HepG2 (cell line): ENCODE measurements around the gene COMT. TPM values are rescaled to one million over a fixed set of nuclear protein-coding genes. Genes with fewer than 3 reads are reported as not detected.
A peak's percentile ranks its signal among the peaks of the same experiment; 100 is the strongest.

Source experiments
- ATM ChIP-seq: fragments of 450-650 bp; IDR thresholded peaks from 2 replicates; pipeline ENCODE4 v1.7.1; 2017; ENCODE audit warnings: mild to moderate bottlenecking, borderline replicate concordance
- CBX1 ChIP-seq: IDR thresholded peaks from one replicate; pipeline ENCODE4 v1.6.1; 2016; ENCODE audit warnings: antibody characterized with exemption, low read depth
- DZIP1 ChIP-seq: sonication (generic); formaldehyde crosslinking; IDR thresholded peaks from 2 replicates; pipeline ENCODE4 v1.5.0; 2020; ENCODE audit warnings: mild to moderate bottlenecking, missing genetic modification reagents
- ELF1 ChIP-seq: sonication (generic); formaldehyde crosslinking; IDR thresholded peaks from 2 replicates; pipeline ENCODE4 v1.4.0; 2020; ENCODE audit warnings: missing genetic modification reagents
- JUNB ChIP-seq: sonication (generic); formaldehyde crosslinking; IDR thresholded peaks from 2 replicates; pipeline ENCODE4 v1.8.0; 2022; ENCODE audit warnings: missing genetic modification reagents, mild to moderate bottlenecking, borderline replicate concordance
- KDM2A ChIP-seq: sonication (generic); formaldehyde crosslinking; IDR thresholded peaks from 2 replicates; pipeline ENCODE4 v1.4.0; 2020; ENCODE audit warnings: low read depth, missing genetic modification reagents, borderline replicate concordance
- KLF12 ChIP-seq: sonication (generic); formaldehyde crosslinking; IDR thresholded peaks from 2 replicates; pipeline ENCODE4 v1.4.0; 2020; ENCODE audit warnings: missing genetic modification reagents, borderline replicate concordance
- MIER2 ChIP-seq: IDR thresholded peaks from 2 replicates; pipeline ENCODE4 v1.6.1; 2016; ENCODE audit warnings: missing biosample characterization, missing genetic modification reagents
- MLX ChIP-seq: IDR thresholded peaks from 2 replicates; pipeline ENCODE4 v1.6.1; 2016
- MXD4 ChIP-seq: IDR thresholded peaks from 2 replicates; pipeline ENCODE4 v1.6.1; 2016; ENCODE audit warnings: mild to moderate bottlenecking, missing biosample characterization, missing genetic modification reagents
- NR2F2 ChIP-seq: IDR thresholded peaks from 2 replicates; pipeline ENCODE4 v1.6.1; 2012; ENCODE audit warnings: low read depth, inconsistent platforms, borderline replicate concordance
- PAF1 ChIP-seq: IDR thresholded peaks from 2 replicates; pipeline ENCODE4 v1.6.1; 2016; ENCODE audit warnings: missing genetic modification reagents, missing compliant biosample characterization
- POLR2AphosphoS5 ChIP-seq: IDR thresholded peaks from 2 replicates; pipeline ENCODE4 v1.6.1; 2012; ENCODE audit warnings: low read depth, low read length
- SMARCE1 ChIP-seq: fragments of 450-650 bp; IDR thresholded peaks from 2 replicates; pipeline ENCODE4 v1.6.1; 2017; ENCODE audit warnings: borderline replicate concordance
- STAG1 ChIP-seq: sonication (generic); formaldehyde crosslinking; IDR thresholded peaks from 2 replicates; pipeline ENCODE4 v1.4.0; 2020; ENCODE audit warnings: missing genetic modification reagents
- TBL1XR1 ChIP-seq: fragments of 150-350 bp; IDR thresholded peaks from 2 replicates; pipeline ENCODE4 v1.6.1; 2014; ENCODE audit warnings: borderline replicate concordance, low read length; ENCODE audit not compliant: partially characterized antibody
- TBX3 ChIP-seq: fragments of 450-650 bp; IDR thresholded peaks from 2 replicates; pipeline ENCODE4 v1.6.1; 2017; ENCODE audit warnings: antibody characterized with exemption, mild to moderate bottlenecking, inconsistent platforms, borderline replicate concordance
- THAP7 ChIP-seq: sonication (generic); formaldehyde crosslinking; IDR thresholded peaks from 2 replicates; pipeline ENCODE4 v1.8.1; 2023; ENCODE audit warnings: mild to moderate bottlenecking, missing genetic modification reagents
- YEATS2 ChIP-seq: sonication (generic); formaldehyde crosslinking; IDR thresholded peaks from 2 replicates; pipeline ENCODE4 v1.4.0; 2020; ENCODE audit warnings: missing genetic modification reagents, borderline replicate concordance
- ZIK1 ChIP-seq: sonication (generic); formaldehyde crosslinking; IDR thresholded peaks from 2 replicates; pipeline ENCODE4 v1.5.0; 2020; ENCODE audit warnings: mild to moderate bottlenecking, low read depth, missing genetic modification reagents, borderline replicate concordance
- ZNF232 ChIP-seq: sonication (generic); formaldehyde crosslinking; IDR thresholded peaks from 2 replicates; pipeline ENCODE4 v1.4.0; 2020; ENCODE audit warnings: missing genetic modification reagents, borderline replicate concordance
- ZNF256 ChIP-seq: sonication (generic); formaldehyde crosslinking; conservative IDR thresholded peaks from 2 replicates; pipeline ENCODE4 v1.4.0; 2020; ENCODE audit warnings: missing genetic modification reagents
- ZNF282 ChIP-seq: fragments of 450-650 bp; IDR thresholded peaks from 2 replicates; pipeline ENCODE4 v1.6.1; 2018; ENCODE audit not compliant: partially characterized antibody
- ZNF644 ChIP-seq: IDR thresholded peaks from 2 replicates; pipeline ENCODE4 v1.6.1; 2016; ENCODE audit warnings: low read depth
- polyA plus RNA-seq, 8 experiments: library from polyadenylated mRNA; depleted of rRNA in 3 of 8; stranded (reverse) in 7 of 8; unstranded in 1 of 8; fragments of >200 nt; fragmentation: Illumina TruSeq in 4 of 8; extraction: Trizol in 4 of 8; gene quantifications; 2 replicates each; pipeline versions ENCODE4 v1.2.1 to v1.2.3, GENCODE V29; 2011 to 2016; ENCODE audit warnings: low read depth in 4 of 8, missing spikeins in 1 of 8, mixed read lengths in 1 of 8; ENCODE audit not compliant: insufficient read depth in 1 of 8
- total RNA-seq, 5 experiments: library from RNA; depleted of rRNA; stranded (reverse); fragments of >200 nt; fragmentation: Illumina TruSeq; extraction: Trizol; gene quantifications; 2 replicates each; pipeline ENCODE4 v1.2.3, GENCODE V29; 2016; ENCODE audit warnings: low read depth in 1 of 5
- TF ChIP-seq, protein P1 (sequence below): sonication (generic); formaldehyde crosslinking; IDR thresholded peaks from 2 replicates; pipeline ENCODE4 v1.4.0; 2020; ENCODE audit warnings: missing genetic modification reagents, borderline replicate concordance

The COMT gene
- total and polyA plus RNA-seq, 2 of the 13 experiments (the other 11 are each of a cell fraction or from before 2014, with no cell fraction given) = 156 to 162 TPM

GRCh38 chr22:19970479-19971275 is 29.1 kb downstream of the COMT start (continued):
- TF ChIP-seq PAF1 (CRISPR knock-in tag) = peak; percentile 45; the same call in 1 of the 2 replicates
- peak; percentile 70; the same call in 1 of the 2 replicates for TF ChIP-seq NR2F2
- TF ChIP-seq KLF12 = peak; percentile 25; the same call in 1 of the 2 replicates
- peak; percentile 77; the same call in 1 of the 2 replicates for TF ChIP-seq ZIK1 (CRISPR knock-in tag)
- TF ChIP-seq MLX (CRISPR knock-in tag) = peak; percentile 71
- peak; percentile 82 for TF ChIP-seq STAG1
- peak; percentile 84 for TF ChIP-seq MXD4 (CRISPR knock-in tag)
- TF ChIP-seq YEATS2 (CRISPR knock-in tag) = peak; percentile 57
- peak; percentile 81; the same call in 1 of the 2 replicates for TF ChIP-seq ZNF644
- TF ChIP-seq POLR2AphosphoS5 = peak; percentile 53
- TF ChIP-seq ZNF256 (CRISPR knock-in tag) = no peak
- no peak for TF ChIP-seq SMARCE1
- no peak for TF ChIP-seq ATM
- TF ChIP-seq JUNB = peak; percentile 60; the same call in 1 of the 2 replicates
- TF ChIP-seq TBL1XR1 = no peak
- peak; percentile 70 for TF ChIP-seq ELF1 (CRISPR knock-in tag)
- TF ChIP-seq TBX3 = no peak
- TF ChIP-seq ZNF232 (CRISPR knock-in tag) = peak; percentile 80; the same call in 1 of the 2 replicates
- TF ChIP-seq CBX1 = peak; percentile 32
- TF ChIP-seq THAP7 = no peak
- TF ChIP-seq KDM2A (CRISPR knock-in tag) = peak; percentile 73
- 0 out of 2 replicates have a peak, but pooled peaks have one; percentile 19 for TF ChIP-seq DZIP1 (CRISPR knock-in tag)
- TF ChIP-seq, protein P1, sequence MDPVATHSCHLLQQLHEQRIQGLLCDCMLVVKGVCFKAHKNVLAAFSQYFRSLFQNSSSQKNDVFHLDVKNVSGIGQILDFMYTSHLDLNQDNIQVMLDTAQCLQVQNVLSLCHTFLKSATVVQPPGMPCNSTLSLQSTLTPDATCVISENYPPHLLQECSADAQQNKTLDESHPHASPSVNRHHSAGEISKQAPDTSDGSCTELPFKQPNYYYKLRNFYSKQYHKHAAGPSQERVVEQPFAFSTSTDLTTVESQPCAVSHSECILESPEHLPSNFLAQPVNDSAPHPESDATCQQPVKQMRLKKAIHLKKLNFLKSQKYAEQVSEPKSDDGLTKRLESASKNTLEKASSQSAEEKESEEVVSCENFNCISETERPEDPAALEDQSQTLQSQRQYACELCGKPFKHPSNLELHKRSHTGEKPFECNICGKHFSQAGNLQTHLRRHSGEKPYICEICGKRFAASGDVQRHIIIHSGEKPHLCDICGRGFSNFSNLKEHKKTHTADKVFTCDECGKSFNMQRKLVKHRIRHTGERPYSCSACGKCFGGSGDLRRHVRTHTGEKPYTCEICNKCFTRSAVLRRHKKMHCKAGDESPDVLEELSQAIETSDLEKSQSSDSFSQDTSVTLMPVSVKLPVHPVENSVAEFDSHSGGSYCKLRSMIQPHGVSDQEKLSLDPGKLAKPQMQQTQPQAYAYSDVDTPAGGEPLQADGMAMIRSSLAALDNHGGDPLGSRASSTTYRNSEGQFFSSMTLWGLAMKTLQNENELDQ (CRISPR knock-in tag) = 0 out of 2 replicates have a peak, but pooled peaks have one; percentile 19
- no peak for TF ChIP-seq ZNF282
- 0 out of 2 replicates have a peak, but pooled peaks have one; percentile 47 for TF ChIP-seq MIER2 (CRISPR knock-in tag)
